GM12872 (cell line): ENCODE measurements around the gene CPOX.

Source experiments
- CTCF ChIP-seq: IDR thresholded peaks from 3 replicates; pipeline ENCODE4 v1.5.1; 2011; ENCODE audit warnings: low read depth, mild to moderate bottlenecking, low read length, moderate library complexity; ENCODE audit not compliant: insufficient read depth

Gene CPOX

GRCh38 chr3:98565237-98565643 is 28.2 kb downstream of the CPOX start:
- TF ChIP-seq CTCF, result no peak

- no peak for TF ChIP-seq CTCF
Observed at GRCh38 chr3:98564282-98565005, 29.0 kb downstream of the CPOX start.

GRCh38 chr3:98563661-98564281 is 29.6 kb downstream of the CPOX start:
- TF ChIP-seq CTCF, result no peak

- TF ChIP-seq CTCF, result no peak
Observed at GRCh38 chr3:98561727-98562521, 31.5 kb downstream of the CPOX start.

GRCh38 chr3:98560911-98561310 is 32.5 kb downstream of the CPOX start:
- TF ChIP-seq CTCF, result no peak

- TF ChIP-seq CTCF, result no peak
Observed at GRCh38 chr3:98558100-98558827, 35.1 kb downstream of the CPOX start.
